ENCODE data around the gene ITPK1.

- no peak for TF ChIP-seq TAF1 (IDR thresholded peaks at IDR 0.05; ENCODE audit: borderline replicate concordance, low read depth, low read length)
- TF ChIP-seq POLR2A (IDR thresholded peaks at IDR 0.05; ENCODE audit: low read depth, low read length) = no peak
- no peak for TF ChIP-seq POLR2AphosphoS5 (IDR thresholded peaks at IDR 0.05; ENCODE audit: low read depth, low read length)
Measured at GRCh38 chr14:93110856-93111419, 4.8 kb downstream of the ITPK1 start.

Data from GM12892 (cell line).